ENCODE measurements around the gene GPC6.
"Not testable (repeated sequence)": the region's sequence is repeated elsewhere in the genome, so short reads cannot be mapped to it uniquely, and the experiment has no call there.

GPC6 gene

GRCh38 chr13:93226623-93227279 is at the start of gene GPC6:
TSS of gene GPC6 (plus strand) at chr13:93226807.
- DNase-seq (ENCODE audit: low read depth) = peak; percentile 93

- no peak for DNase-seq (ENCODE audit: low read depth)
Measured at GRCh38 chr13:93180356-93180969, 46.1 kb upstream of the GPC6 start.

- DNase-seq (ENCODE audit: low read depth) = no peak
Measured at GRCh38 chr13:93182406-93182805, 44.2 kb upstream of the GPC6 start.

GRCh38 chr13:93183302-93183701 is 43.3 kb upstream of the GPC6 start:
- DNase-seq (ENCODE audit: low read depth) = no peak

- no peak for DNase-seq (ENCODE audit: low read depth)
Measured at GRCh38 chr13:93190006-93190405, 36.6 kb upstream of the GPC6 start.

GRCh38 chr13:93193682-93194081 is 32.9 kb upstream of the GPC6 start:
- no peak for DNase-seq (ENCODE audit: low read depth)

- peak; percentile 67 for DNase-seq (ENCODE audit: low read depth)
Measured at GRCh38 chr13:93199856-93200255, 26.8 kb upstream of the GPC6 start.

- no peak for DNase-seq (ENCODE audit: low read depth)
Measured at GRCh38 chr13:93200626-93201025, 26.0 kb upstream of the GPC6 start.

GRCh38 chr13:93201992-93202558 is 24.5 kb upstream of the GPC6 start:
- no peak for DNase-seq (ENCODE audit: low read depth)

GRCh38 chr13:93206778-93207392 is 19.7 kb upstream of the GPC6 start:
- DNase-seq (ENCODE audit: low read depth) = not testable (repeated sequence)

GRCh38 chr13:93216122-93216521 is 10.5 kb upstream of the GPC6 start:
- DNase-seq (ENCODE audit: low read depth) = no peak

- DNase-seq (ENCODE audit: low read depth) = no peak
Measured at GRCh38 chr13:93217721-93218261, 8.8 kb upstream of the GPC6 start.

- no peak for DNase-seq (ENCODE audit: low read depth)
Measured at GRCh38 chr13:93218583-93218982, 8.0 kb upstream of the GPC6 start.

GRCh38 chr13:93220073-93220472 is 6.5 kb upstream of the GPC6 start:
- DNase-seq (ENCODE audit: low read depth) = no peak

- no peak for DNase-seq (ENCODE audit: low read depth)
Measured at GRCh38 chr13:93222976-93223375, 3.6 kb upstream of the GPC6 start.

- no peak for DNase-seq (ENCODE audit: low read depth)
Measured at GRCh38 chr13:93224535-93224934, 2.1 kb upstream of the GPC6 start.

GRCh38 chr13:93225610-93226009 is 997 bp upstream of the GPC6 start:
- DNase-seq (ENCODE audit: low read depth) = no peak

GRCh38 chr13:93226065-93226622 is 463 bp upstream of the GPC6 start:
- DNase-seq (ENCODE audit: low read depth) = no peak

- peak; percentile 58 for DNase-seq (ENCODE audit: low read depth)
Measured at GRCh38 chr13:93227280-93227877, 772 bp downstream of the GPC6 start.

GRCh38 chr13:93227878-93228642 is 1.5 kb downstream of the GPC6 start:
- DNase-seq (ENCODE audit: low read depth) = peak; percentile 84

GRCh38 chr13:93228643-93228937 is 2.0 kb downstream of the GPC6 start:
- DNase-seq (ENCODE audit: low read depth) = no peak

All from fibroblast of gingiva (primary cell).